PC-9 (cell line): ENCODE measurements around the gene MCC. TPM values are rescaled to one million over a fixed set of nuclear protein-coding genes. Genes with fewer than 3 reads are reported as not detected.

ENCODE experiments used
- BruUV-seq: library from RNA; stranded (reverse); fragments of 400-500 nt; replicated peaks from 2 replicates; lab custom pipeline; 2021; lab: Mats Ljungman, UMichigan
- CTCF ChIA-PET: fragments of 300-600 bp; sonication (Branson Sonifier 250); formaldehyde crosslinking; loops from one replicate; lab custom pipeline; 2022; ENCODE audit warnings: antibody characterized with exemption; lab: Charles Lee
- POLR2A ChIA-PET: fragments of 300-600 bp; sonication (Branson Sonifier 250); formaldehyde crosslinking; loops from one replicate; lab custom pipeline; 2022; ENCODE audit warnings: antibody characterized with exemption; ENCODE audit not compliant: unreplicated experiment; lab: Charles Lee
- DNase-seq, 2 experiments: peaks; one replicate each; pipeline versions ENCODE4 v3.0.0 to v3.0.0-alpha.2; 2015 to 2022; ENCODE audit warnings: mixed read lengths in 1 of 2
- H2AFZ ChIP-seq: fragments of 200-600 bp; sonication (generic); 2 replicates; pipeline ENCODE4 v1.8.1; 2017; ENCODE audit warnings: antibody characterized with exemption
- H3F3A ChIP-seq: fragments of 200-600 bp; sonication (generic); 2 replicates; pipeline ENCODE4 v1.8.1; 2017; ENCODE audit warnings: antibody characterized with exemption, mild to moderate bottlenecking, low read depth; ENCODE audit not compliant: insufficient read depth
- H3K27ac ChIP-seq: fragments of 200-600 bp; sonication (generic); 2 replicates; pipeline ENCODE4 v1.6.1; 2016; ENCODE audit warnings: mixed run types
- H3K27me3 ChIP-seq: fragments of 200-600 bp; sonication (generic); 2 replicates; pipeline ENCODE4 v1.6.1; 2016; ENCODE audit warnings: low read depth, mixed run types; ENCODE audit not compliant: insufficient read depth
- H3K36me3 ChIP-seq: fragments of 200-600 bp; sonication (generic); 2 replicates; pipeline ENCODE4 v1.6.1; 2016; ENCODE audit warnings: low read depth, mixed run types
- H3K4me1 ChIP-seq: fragments of 200-600 bp; sonication (generic); replicated peaks from 2 replicates; pipeline ENCODE4 v1.6.1; 2016; ENCODE audit warnings: mixed run types; ENCODE audit not compliant: insufficient read depth
- H3K4me2 ChIP-seq: fragments of 200-600 bp; sonication (generic); 2 replicates; pipeline ENCODE4 v1.6.1; 2017; ENCODE audit warnings: mixed run types
- H3K4me3 ChIP-seq: fragments of 200-600 bp; sonication (generic); 2 replicates; pipeline ENCODE4 v1.6.1; 2016; ENCODE audit warnings: mixed run types
- H3K79me2 ChIP-seq: fragments of 200-600 bp; sonication (generic); 2 replicates; pipeline ENCODE4 v1.6.1; 2017; ENCODE audit warnings: low read depth, mixed run types
- H3K9me2 ChIP-seq: fragments of 200-600 bp; sonication (generic); 2 replicates; pipeline ENCODE4 v1.8.1; 2017; ENCODE audit warnings: mild to moderate bottlenecking; ENCODE audit not compliant: insufficient read depth
- H3K9me3 ChIP-seq: fragments of 200-600 bp; sonication (generic); 2 replicates; pipeline ENCODE4 v1.8.1; 2016; ENCODE audit warnings: low read depth; ENCODE audit not compliant: insufficient read depth
- H4K20me1 ChIP-seq: fragments of 200-600 bp; sonication (generic); 2 replicates; pipeline ENCODE4 v1.8.1; 2017; ENCODE audit not compliant: insufficient read depth
- CTCF ChIP-seq: fragments of 200-600 bp; sonication (generic); conservative IDR thresholded peaks from 2 replicates; pipeline ENCODE4 v1.6.1; 2017; ENCODE audit warnings: mixed run types, antibody characterized with exemption, mild to moderate bottlenecking, moderate library complexity
- EZH2 ChIP-seq: fragments of 200-600 bp; sonication (generic); IDR thresholded peaks from 2 replicates; pipeline ENCODE4 v1.8.0; 2017; ENCODE audit warnings: antibody characterized with exemption, low read depth
- intact Hi-C: fragments of 100-400 bp; cut with micrococcal nuclease; formaldehyde crosslinking; loops from one replicate; pipeline ENCODE4 v1.10.0; 2022; ENCODE audit not compliant: unreplicated experiment
- total RNA-seq: library from RNA; stranded (reverse); gene quantifications from 2 replicates; pipeline ENCODE4 v1.2.3, GENCODE V29; 2021

Gene MCC
- total RNA-seq, 1 experiment from 2014 or later, result 2.5 TPM

- Histone ChIP-seq H3K27ac (no peak overlapping the region), H3K27me3 (no peaks in the 10 kb centered on the region), H4K20me1 (no peaks in the 10 kb centered on the region), H3K4me1 (no peaks in the 10 kb centered on the region), H3K36me3 (no peaks in the 10 kb centered on the region), H3K9me3 (no peaks in the 10 kb centered on the region), H3K79me2 (no peaks in the 10 kb centered on the region), H3K4me2 (no peak overlapping the region), H3F3A (no peaks in the 10 kb centered on the region), H3K9me2 (no peaks in the 10 kb centered on the region), H2AFZ (no peak overlapping the region), H3K4me3 (no peak overlapping the region)
- TF ChIP-seq CTCF (no peak), EZH2 (no peak)
- no TSS peak for BruUV-seq
- POLR2A ChIA-PET, result no interaction called here
- CTCF ChIA-PET, result no interaction called here
- intact Hi-C loops, result no loop called here
- DNase-seq, result no peak
These were observed 37.8 kb downstream of the MCC start for GRCh38 chr5:113450462-113450861.

GRCh38 chr5:113448252-113448651 is 40.0 kb downstream of the MCC start:
- Histone ChIP-seq H3K9me2 (no peaks in the 10 kb centered on the region), H4K20me1 (no peaks in the 10 kb centered on the region), H3K79me2 (no peaks in the 10 kb centered on the region), H3K4me3 (no peak overlapping the region), H3K27me3 (no peaks in the 10 kb centered on the region), H3K9me3 (no peaks in the 10 kb centered on the region), H2AFZ (no peak overlapping the region), H3K36me3 (no peaks in the 10 kb centered on the region), H3K4me1 (no peaks in the 10 kb centered on the region), H3F3A (no peaks in the 10 kb centered on the region), H3K4me2 (no peak overlapping the region), H3K27ac (no peak overlapping the region)
- ChIA-PET CTCF (no interaction called here), POLR2A (no interaction called here)
- intact Hi-C loops, result no loop called here
- no peak for TF ChIP-seq CTCF
- TF ChIP-seq EZH2, result no peak
- no peak for DNase-seq
- BruUV-seq, result no TSS peak

- Histone ChIP-seq H4K20me1 (no peaks in the 10 kb centered on the region), H3K4me3 (no peak overlapping the region), H3K9me2 (no peaks in the 10 kb centered on the region), H3K27ac (no peak overlapping the region), H3K27me3 (no peaks in the 10 kb centered on the region), H3K9me3 (no peaks in the 10 kb centered on the region), H3F3A (no peaks in the 10 kb centered on the region), H2AFZ (no peak overlapping the region), H3K36me3 (no peaks in the 10 kb centered on the region), H3K4me2 (no peak overlapping the region), H3K79me2 (no peaks in the 10 kb centered on the region), H3K4me1 (no peaks in the 10 kb centered on the region)
- no peak for TF ChIP-seq EZH2
- TF ChIP-seq CTCF, result no peak
- POLR2A ChIA-PET, result no interaction called here
- intact Hi-C loops, result no loop called here
- DNase-seq, result no peak
- CTCF ChIA-PET, result no interaction called here
- no TSS peak for BruUV-seq
These were observed 40.7 kb downstream of the MCC start for GRCh38 chr5:113447498-113448050.
